ENCODE results near the gene RHOV. TPM values are rescaled to one million over a fixed set of nuclear protein-coding genes. Genes with fewer than 3 reads are reported as not detected.

Gene RHOV
- total RNA-seq, 1 experiment from 2014 or later, result 4.2 TPM

DNA sequence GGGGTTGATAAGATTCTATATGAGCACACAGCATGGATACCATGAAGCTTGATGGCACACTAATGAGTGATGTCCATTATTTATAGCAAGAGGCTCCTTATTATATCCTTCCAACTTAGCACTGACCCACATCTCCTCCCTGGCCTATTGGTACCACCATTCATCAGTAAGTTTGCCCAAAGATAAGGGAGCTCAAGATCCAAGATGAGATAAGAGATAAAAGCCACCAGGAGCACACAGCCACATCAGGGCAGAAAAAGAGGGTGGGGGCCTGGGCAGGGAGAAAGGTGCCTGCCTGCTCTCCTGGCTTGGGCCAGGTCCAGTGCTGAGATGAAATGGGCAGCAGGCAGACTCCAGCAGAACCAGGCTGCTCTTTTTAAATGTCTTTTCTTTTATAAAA lies 41.1 kb downstream of the RHOV start:
- BruUV-seq (replicated peaks), result no TSS peak
- ChIA-PET CTCF (no interaction called here), POLR2A (no interaction called here)
- DNase-seq (ENCODE audit: low read depth, low spot score), result no peak
- H3K27me3 ChIP-seq (ENCODE audit: control insufficient read depth, insufficient read depth, low read length), result no peaks in the 10 kb centered on the region
- TF ChIP-seq, protein P1, sequence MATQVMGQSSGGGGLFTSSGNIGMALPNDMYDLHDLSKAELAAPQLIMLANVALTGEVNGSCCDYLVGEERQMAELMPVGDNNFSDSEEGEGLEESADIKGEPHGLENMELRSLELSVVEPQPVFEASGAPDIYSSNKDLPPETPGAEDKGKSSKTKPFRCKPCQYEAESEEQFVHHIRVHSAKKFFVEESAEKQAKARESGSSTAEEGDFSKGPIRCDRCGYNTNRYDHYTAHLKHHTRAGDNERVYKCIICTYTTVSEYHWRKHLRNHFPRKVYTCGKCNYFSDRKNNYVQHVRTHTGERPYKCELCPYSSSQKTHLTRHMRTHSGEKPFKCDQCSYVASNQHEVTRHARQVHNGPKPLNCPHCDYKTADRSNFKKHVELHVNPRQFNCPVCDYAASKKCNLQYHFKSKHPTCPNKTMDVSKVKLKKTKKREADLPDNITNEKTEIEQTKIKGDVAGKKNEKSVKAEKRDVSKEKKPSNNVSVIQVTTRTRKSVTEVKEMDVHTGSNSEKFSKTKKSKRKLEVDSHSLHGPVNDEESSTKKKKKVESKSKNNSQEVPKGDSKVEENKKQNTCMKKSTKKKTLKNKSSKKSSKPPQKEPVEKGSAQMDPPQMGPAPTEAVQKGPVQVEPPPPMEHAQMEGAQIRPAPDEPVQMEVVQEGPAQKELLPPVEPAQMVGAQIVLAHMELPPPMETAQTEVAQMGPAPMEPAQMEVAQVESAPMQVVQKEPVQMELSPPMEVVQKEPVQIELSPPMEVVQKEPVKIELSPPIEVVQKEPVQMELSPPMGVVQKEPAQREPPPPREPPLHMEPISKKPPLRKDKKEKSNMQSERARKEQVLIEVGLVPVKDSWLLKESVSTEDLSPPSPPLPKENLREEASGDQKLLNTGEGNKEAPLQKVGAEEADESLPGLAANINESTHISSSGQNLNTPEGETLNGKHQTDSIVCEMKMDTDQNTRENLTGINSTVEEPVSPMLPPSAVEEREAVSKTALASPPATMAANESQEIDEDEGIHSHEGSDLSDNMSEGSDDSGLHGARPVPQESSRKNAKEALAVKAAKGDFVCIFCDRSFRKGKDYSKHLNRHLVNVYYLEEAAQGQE (IDR thresholded peaks at IDR 0.05; ENCODE audit: insufficient read depth in 1 of 2, low read depth in 2 of 2, low read length in 1 of 2), result no peak
- TF ChIP-seq, protein P2, sequence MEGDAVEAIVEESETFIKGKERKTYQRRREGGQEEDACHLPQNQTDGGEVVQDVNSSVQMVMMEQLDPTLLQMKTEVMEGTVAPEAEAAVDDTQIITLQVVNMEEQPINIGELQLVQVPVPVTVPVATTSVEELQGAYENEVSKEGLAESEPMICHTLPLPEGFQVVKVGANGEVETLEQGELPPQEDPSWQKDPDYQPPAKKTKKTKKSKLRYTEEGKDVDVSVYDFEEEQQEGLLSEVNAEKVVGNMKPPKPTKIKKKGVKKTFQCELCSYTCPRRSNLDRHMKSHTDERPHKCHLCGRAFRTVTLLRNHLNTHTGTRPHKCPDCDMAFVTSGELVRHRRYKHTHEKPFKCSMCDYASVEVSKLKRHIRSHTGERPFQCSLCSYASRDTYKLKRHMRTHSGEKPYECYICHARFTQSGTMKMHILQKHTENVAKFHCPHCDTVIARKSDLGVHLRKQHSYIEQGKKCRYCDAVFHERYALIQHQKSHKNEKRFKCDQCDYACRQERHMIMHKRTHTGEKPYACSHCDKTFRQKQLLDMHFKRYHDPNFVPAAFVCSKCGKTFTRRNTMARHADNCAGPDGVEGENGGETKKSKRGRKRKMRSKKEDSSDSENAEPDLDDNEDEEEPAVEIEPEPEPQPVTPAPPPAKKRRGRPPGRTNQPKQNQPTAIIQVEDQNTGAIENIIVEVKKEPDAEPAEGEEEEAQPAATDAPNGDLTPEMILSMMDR (IDR thresholded peaks at IDR 0.05), result no peak
- no peak for TF ChIP-seq TCF7L2 (IDR thresholded peaks at IDR 0.05; ENCODE audit: low read depth, low read length)
- TF ChIP-seq POLR2AphosphoS5 (IDR thresholded peaks at IDR 0.05; ENCODE audit: low read depth, low read length), result no peak
- no peak for TF ChIP-seq SIN3A (IDR thresholded peaks at IDR 0.05; ENCODE audit: borderline replicate concordance, insufficient read depth, low read depth, low read length)
- H3K9me3 ChIP-seq (ENCODE audit: control insufficient read depth, insufficient read depth, low read depth, low read length), result no peaks in the 10 kb centered on the region
- H3K27ac ChIP-seq (ENCODE audit: low read length), result no peak overlapping the region
- H3K36me3 ChIP-seq (ENCODE audit: control insufficient read depth, insufficient read depth, low read length), result no peaks in the 10 kb centered on the region
- in situ Hi-C loops (cut with HindIII; ENCODE audit: low pct_unique_long_range_greater_than_20kb, low sequenced_read_pairs), result no loop called here
- H3K4me1 ChIP-seq (ENCODE audit: control insufficient read depth, insufficient read depth, low read length), result peaks cover 8% of the 10 kb centered on the region; the same call in 1 of the 2 replicates
- peak; percentile 56; the same call in 1 of the 2 replicates for ATAC-seq
- H3K4me3 ChIP-seq (ENCODE audit: low read depth in 2 of 2, low read length in 2 of 2), result no peak overlapping the region
- intact Hi-C loops (cut with micrococcal nuclease; ENCODE audit: unreplicated experiment), result no loop called here

DNA sequence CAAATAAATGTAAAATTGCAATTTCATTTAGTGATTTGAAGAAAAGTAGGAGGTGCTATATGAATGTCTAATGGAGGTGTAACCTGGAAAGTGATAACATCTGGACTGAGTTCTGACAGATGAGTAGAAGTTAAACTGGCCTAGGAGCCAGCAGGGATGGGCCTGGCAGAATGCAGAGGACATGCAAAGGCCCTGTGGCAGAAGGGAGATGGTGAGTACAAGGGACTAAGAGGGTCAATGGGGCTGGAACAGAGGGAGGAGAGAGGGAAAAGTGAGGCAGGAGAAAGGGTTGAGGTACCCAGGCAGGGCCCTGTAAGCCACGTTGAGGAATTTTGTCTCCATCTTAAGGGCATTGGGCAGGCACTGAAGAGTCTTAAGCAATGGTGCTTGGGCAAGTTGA lies 42.2 kb downstream of the RHOV start:
- no TSS peak for BruUV-seq (replicated peaks)
- Histone ChIP-seq H3K4me1 (ENCODE audit: control insufficient read depth, insufficient read depth, low read length) (peaks cover 8% of the 10 kb centered on the region; the same call in 1 of the 2 replicates), H3K9me3 (ENCODE audit: control insufficient read depth, insufficient read depth, low read depth, low read length) (no peaks in the 10 kb centered on the region), H3K27ac (ENCODE audit: low read length) (no peak overlapping the region), H3K4me3 (ENCODE audit: low read depth in 2 of 2, low read length in 2 of 2) (no peak overlapping the region), H3K27me3 (ENCODE audit: control insufficient read depth, insufficient read depth, low read length) (no peaks in the 10 kb centered on the region), H3K36me3 (ENCODE audit: control insufficient read depth, insufficient read depth, low read length) (no peaks in the 10 kb centered on the region)
- ATAC-seq (no peak), DNase-seq (ENCODE audit: low read depth, low spot score) (no peak)
- TF ChIP-seq POLR2AphosphoS5 (IDR thresholded peaks at IDR 0.05; ENCODE audit: low read depth, low read length) (no peak), SIN3A (IDR thresholded peaks at IDR 0.05; ENCODE audit: borderline replicate concordance, insufficient read depth, low read depth, low read length) (no peak)
- TF ChIP-seq, protein P1 (IDR thresholded peaks at IDR 0.05; ENCODE audit: insufficient read depth in 1 of 2, low read depth in 2 of 2, low read length in 1 of 2), result no peak
- CTCF ChIA-PET, result no interaction called here
- in situ Hi-C loops (cut with HindIII; ENCODE audit: low pct_unique_long_range_greater_than_20kb, low sequenced_read_pairs) (no loop called here), intact Hi-C loops (cut with micrococcal nuclease; ENCODE audit: unreplicated experiment) (no loop called here)
- POLR2A ChIA-PET, result no interaction called here
